HG03097 (cell line): ENCODE data around the gene LRAT.
"Not testable (repeated sequence)": the region's sequence is repeated elsewhere in the genome, so short reads cannot be mapped to it uniquely, and the experiment has no call there.

Experiments
- ATAC-seq: cut with Tn5 transposase; IDR thresholded peaks from one replicate; pipeline ENCODE4 v1.9.1; 2021; ENCODE audit not compliant: unreplicated experiment, low FRiP score

The LRAT gene

GRCh38 chr4:154743683-154744340 is at the start of gene LRAT:
Gene LRAT (plus strand): TSS chr4:154744000. CDS start chr4:154744327, 327 bp downstream.
- ATAC-seq, result peak; percentile 69

GRCh38 chr4:154707877-154708276 is 35.9 kb upstream of the LRAT start:
- ATAC-seq, result no peak

- ATAC-seq, result no peak
Observed at GRCh38 chr4:154709550-154709949, 34.2 kb upstream of the LRAT start.

- no peak for ATAC-seq
Observed at GRCh38 chr4:154711522-154711921, 32.3 kb upstream of the LRAT start.

- no peak for ATAC-seq
Observed at GRCh38 chr4:154714339-154715040, 29.3 kb upstream of the LRAT start.

- ATAC-seq, result no peak
Observed at GRCh38 chr4:154719087-154719486, 24.7 kb upstream of the LRAT start.

GRCh38 chr4:154720123-154720522 is 23.7 kb upstream of the LRAT start:
- peak; percentile 82 for ATAC-seq

- no peak for ATAC-seq
Observed at GRCh38 chr4:154720618-154721267, 23.1 kb upstream of the LRAT start.

GRCh38 chr4:154722262-154722661 is 21.5 kb upstream of the LRAT start:
- no peak for ATAC-seq

- not testable (repeated sequence) for ATAC-seq
Observed at GRCh38 chr4:154723601-154724000, 20.2 kb upstream of the LRAT start.

GRCh38 chr4:154727540-154727939 is 16.3 kb upstream of the LRAT start:
- ATAC-seq, result no peak

GRCh38 chr4:154731756-154732155 is 12.0 kb upstream of the LRAT start:
- no peak for ATAC-seq

GRCh38 chr4:154732669-154733068 is 11.1 kb upstream of the LRAT start:
- no peak for ATAC-seq

GRCh38 chr4:154736770-154737169 is 7.0 kb upstream of the LRAT start:
- ATAC-seq, result no peak

- ATAC-seq, result no peak
Observed at GRCh38 chr4:154738426-154738825, 5.4 kb upstream of the LRAT start.

- no peak for ATAC-seq
Observed at GRCh38 chr4:154739111-154739510, 4.7 kb upstream of the LRAT start.

GRCh38 chr4:154740462-154740861 is 3.3 kb upstream of the LRAT start:
- no peak for ATAC-seq

GRCh38 chr4:154741131-154741665 is 2.6 kb upstream of the LRAT start:
- no peak for ATAC-seq

- no peak for ATAC-seq
Observed at GRCh38 chr4:154741922-154742850, 1.6 kb upstream of the LRAT start.

GRCh38 chr4:154744341-154744926 is 634 bp downstream of the LRAT start:
- ATAC-seq, result no peak
